ENCODE results near the gene THUMPD1.
A peak's percentile ranks its signal among the peaks of the same experiment; 100 is the strongest.
"Not testable (repeated sequence)": the region's sequence is repeated elsewhere in the genome, so short reads cannot be mapped to it uniquely, and the experiment has no call there.

THUMPD1 gene

GRCh38 chr16:20747030-20747816 lies 5.6 kb upstream of the THUMPD1 start:
- no peak for DNase-seq (ENCODE audit: low read depth in 2 of 2)

GRCh38 chr16:20746461-20746860 lies 4.8 kb upstream of the THUMPD1 start:
- no peak for DNase-seq (ENCODE audit: low read depth in 2 of 2)

DNA sequence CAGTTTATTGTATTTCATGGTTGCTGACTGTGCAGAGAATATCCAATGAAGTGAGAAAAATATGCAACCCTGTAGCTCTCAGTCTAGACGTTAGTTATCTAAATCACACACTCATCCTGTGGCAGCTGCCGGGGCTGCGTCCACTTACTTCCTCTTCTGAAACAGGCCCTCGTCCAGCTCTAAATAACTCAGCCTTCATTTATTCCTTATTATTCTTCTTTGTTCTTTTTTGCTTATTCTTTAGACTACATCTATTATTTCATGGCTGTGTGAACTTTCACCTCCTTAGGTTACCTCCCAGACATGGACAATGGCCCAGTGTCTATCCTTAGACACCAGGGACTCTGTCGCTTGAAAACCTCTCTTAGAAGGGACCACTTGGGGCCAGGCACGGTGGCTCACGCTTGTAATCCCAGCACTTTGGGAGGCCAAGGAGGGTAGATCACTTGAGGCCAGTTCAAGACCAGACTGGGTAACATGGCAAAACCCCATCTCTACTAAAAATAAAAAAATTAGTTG lies 3.4 kb upstream of the THUMPD1 start:
- no peak for DNase-seq (ENCODE audit: low read depth in 2 of 2)

DNA sequence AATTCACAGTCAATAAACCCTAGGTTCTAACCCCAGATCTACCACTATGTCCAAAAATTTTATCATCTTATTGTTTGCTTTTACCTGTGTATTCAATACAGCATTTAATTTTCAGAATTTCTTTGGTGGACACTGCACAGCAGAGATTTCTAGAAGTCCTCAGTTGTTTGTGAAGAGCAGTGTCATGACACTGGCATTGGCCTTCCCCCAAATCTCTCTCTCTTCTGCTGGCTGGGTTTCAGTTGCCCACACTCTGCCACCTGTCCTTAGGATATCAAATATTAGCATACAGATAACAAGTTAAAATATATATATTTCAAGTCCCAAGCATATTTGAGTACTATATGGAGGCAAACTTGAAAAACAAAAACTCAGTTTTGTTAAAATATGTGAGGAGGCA lies 2.0 kb upstream of the THUMPD1 start:
- no peak for DNase-seq (ENCODE audit: low read depth in 2 of 2)

DNA sequence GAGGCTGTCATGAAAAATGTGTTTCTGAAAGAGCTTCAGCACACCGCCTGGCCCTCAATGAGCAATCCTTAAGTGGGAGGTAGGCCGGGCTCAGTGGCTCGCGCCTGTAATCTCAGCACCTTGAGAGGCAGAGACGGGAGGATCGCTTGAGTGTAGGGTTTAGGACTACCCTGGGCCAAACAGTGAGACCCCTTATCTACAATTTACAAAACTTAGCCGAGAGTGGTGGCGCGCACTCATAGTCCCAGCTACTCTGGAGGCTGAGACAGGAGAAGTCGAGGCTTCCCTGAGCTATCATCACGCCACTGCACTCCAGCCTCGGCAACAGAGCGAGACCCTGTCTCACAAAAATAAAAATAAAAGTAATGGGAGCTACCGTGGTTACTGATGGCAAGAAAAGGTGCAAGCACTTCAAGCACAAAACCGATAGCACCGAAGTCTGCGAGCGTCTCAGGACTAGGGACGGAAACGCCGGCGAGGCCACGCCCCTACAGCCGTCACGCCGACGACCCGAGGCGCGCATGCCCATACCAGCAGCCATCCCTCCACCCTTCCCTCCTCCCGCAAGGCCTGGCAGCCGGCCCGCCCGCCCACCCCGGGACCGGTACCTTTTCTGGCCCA lies 607 bp downstream of the THUMPD1 start:
- DNase-seq (ENCODE audit: low read depth in 2 of 2): peak; percentile 77

DNA sequence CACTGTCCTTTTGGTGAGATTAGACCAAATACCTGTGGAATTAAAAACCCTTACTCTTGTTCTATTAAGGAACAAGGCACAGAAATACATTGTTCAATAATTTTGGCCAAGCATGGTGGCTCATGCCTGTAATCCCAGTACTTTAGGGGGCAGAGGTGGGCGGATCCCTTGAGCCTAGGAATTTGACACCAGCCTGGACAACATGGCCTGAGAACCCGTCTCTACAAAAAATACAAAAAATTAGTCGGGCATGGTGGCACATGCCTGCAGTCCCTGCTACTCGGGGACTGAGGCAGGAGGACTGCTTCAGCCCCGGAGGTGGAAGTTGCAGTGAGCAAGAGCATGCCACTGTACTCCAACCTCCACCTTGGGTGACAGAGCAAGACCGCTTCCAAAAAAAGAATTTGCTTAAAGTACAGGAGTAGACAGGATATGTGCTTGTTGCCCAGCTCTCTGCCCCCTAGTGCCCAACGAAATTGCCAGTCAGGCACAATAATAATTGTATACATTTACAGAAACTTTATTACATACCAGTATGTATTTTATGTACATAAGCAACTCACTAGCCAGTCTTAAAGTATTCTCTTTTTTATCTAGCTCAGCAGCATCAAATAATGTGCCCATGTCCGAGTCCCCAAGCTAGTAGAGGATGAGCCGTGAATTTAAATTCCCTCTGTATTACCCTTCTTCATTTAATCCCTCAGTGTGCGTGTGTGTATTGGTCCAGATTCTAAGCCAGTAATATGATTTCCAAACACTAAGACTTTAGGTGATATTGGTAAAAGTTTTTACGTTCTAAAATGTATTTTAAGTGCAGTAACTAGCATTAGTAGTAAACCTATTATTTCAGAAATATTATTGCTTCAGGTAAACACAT lies 1.4 kb downstream of the THUMPD1 start:
- no peak for DNase-seq (ENCODE audit: low read depth in 2 of 2)

- no peak for DNase-seq (ENCODE audit: low read depth in 2 of 2)
Observed at GRCh38 chr16:20735490-20735889, 6.1 kb downstream of the THUMPD1 start.

GRCh38 chr16:20734782-20735181 lies 6.8 kb downstream of the THUMPD1 start:
- no peak for DNase-seq (ENCODE audit: low read depth in 2 of 2)

DNA sequence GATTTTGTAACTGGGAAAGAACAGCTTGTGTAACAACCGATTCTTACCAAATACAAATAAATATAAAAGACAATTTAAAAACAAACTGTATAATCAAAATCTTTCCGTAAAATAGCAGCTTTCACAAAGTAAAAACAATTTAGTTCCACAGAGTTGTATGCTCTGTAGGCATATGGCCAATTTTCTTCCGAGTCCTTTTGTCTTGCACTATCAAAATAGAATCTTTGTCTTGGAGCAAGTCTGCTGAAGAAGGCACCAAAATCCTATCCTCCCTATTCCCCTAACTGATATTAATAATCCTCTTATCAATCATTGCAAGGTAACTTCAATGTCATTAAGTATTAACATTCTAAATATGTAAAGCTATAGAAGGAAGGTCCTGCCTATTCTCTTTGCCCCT lies 7.6 kb downstream of the THUMPD1 start:
- DNase-seq (ENCODE audit: low read depth in 2 of 2): no peak

DNA sequence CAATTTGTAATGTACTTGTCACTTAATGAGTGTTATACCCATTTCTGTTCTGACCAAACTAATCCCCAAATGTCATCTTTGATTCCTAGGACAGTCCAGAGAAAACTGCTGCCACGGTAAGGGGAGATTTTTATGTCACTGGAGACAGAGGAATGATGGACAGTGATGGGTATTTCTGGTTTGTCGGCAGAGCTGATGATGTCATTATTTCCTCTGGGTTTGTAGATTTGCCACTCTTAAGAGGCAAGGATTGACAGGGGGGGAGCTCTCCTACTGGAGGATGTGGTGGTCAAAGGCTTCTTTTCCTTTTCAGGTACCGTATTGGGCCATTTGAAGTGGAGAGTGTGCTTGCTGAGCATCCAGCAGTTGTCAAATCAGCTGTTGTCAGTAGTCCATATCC lies 12.5 kb downstream of the THUMPD1 start:
- no peak for DNase-seq (ENCODE audit: low read depth in 2 of 2)

DNA sequence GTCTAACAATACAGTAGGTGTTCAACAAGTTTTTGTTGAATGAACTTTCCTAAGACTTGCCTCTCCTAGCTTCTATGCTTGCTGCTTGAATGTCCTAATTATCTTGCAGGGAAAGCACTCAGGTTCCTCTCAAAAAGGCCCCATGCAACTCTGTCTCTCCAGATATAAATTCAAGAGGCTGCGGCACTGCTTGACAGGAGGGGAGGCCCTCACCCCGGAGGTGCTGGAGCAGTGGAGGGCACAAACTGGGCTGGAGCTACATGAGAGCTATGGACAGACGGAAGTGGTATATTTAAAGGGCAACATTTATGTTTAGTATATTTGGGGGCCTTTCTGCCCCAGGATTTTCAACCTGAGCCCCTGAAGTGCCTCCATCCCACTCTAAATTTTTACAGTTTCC lies 14.4 kb downstream of the THUMPD1 start:
- no peak for DNase-seq (ENCODE audit: low read depth in 2 of 2)

GRCh38 chr16:20726661-20727060 lies 15.0 kb downstream of the THUMPD1 start:
- DNase-seq (ENCODE audit: low read depth in 2 of 2): no peak

DNA sequence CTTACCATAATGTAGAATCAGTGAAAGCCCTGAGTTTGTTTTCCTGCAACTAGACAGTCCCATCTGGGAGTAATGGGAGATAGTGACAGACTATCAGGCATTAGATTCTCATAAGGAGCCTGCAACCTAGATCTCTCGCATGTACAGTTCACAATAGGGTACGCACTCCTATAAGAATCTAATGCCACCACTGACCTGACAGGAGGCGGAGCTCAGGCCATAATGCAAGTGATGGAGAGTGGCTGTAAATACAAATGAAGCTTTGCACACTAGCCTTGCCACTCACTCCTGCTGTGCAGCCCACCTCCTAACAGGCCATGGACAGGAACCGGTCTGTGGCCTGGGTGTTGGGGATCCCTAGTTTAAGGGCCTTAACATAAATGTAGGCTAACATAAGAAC lies 21.4 kb downstream of the THUMPD1 start:
- DNase-seq (ENCODE audit: low read depth in 2 of 2): no peak

- DNase-seq (ENCODE audit: low read depth in 2 of 2): not testable (repeated sequence)
Observed at GRCh38 chr16:20717718-20718117, 23.9 kb downstream of the THUMPD1 start.

- DNase-seq (ENCODE audit: low read depth in 2 of 2): no peak
Observed at GRCh38 chr16:20711277-20711911, 30.2 kb downstream of the THUMPD1 start.

DNA sequence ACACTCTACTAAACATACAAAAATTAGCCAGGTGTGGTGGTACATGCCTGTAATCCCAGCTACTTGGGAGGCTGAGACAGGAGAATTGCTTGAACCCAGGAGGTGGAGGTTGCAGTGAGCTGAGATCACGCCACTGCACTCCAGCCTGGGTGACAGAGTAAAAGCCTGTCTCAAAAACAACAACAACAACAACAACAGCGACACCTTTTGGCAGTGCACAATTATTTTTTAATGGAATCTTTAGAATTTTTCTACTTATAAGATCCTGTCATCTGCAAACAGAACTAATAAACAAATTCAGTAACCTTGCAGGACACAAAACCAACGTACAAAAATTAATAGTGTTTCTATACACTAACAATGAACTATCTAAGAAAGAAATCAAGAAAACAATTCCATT lies 33.5 kb downstream of the THUMPD1 start:
- DNase-seq (ENCODE audit: low read depth in 2 of 2): not testable (repeated sequence)

- no peak for DNase-seq (ENCODE audit: low read depth in 2 of 2)
Observed at GRCh38 chr16:20707461-20707860, 34.2 kb downstream of the THUMPD1 start.

DNA sequence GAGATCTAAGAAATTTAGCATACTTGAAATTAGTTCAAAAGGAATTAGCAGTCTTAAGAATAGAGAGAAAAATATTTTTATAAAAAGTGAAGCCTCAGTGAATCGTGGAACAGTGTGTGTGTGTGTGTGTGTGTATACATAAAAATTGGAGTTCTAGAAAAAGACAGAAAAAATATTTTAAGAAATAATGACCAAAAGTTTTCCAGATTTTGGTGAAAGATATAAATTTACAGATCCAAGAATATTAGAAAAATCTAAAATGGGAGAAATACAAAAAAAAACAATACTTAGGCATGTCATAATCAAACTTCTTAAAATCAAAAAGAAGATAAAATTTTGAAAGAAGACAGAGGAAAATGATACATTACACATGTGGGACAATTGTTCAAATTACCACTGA lies 35.6 kb downstream of the THUMPD1 start:
- DNase-seq (ENCODE audit: low read depth in 2 of 2): not testable (repeated sequence)

DNA sequence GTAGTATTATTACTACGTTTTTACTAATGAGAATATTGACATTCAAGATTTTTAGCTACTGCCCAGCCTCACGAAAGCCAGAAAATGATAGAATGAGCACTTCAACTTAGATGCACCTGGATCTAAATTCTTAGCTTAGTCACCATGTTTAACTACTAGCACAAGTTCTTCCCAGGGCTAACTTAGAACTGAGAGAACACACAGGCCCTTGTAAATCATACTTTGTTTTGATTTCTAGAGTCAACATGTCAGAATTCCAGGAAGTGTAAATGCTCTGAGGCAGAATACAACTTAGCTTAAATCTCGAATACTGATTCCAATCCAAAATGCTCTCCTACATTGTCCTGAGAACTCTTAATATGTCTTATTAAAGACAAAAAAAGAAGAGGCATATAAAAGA lies 37.3 kb downstream of the THUMPD1 start:
- no peak for DNase-seq (ENCODE audit: low read depth in 2 of 2)

GRCh38 chr16:20701692-20702091 lies 39.9 kb downstream of the THUMPD1 start:
- DNase-seq (ENCODE audit: low read depth in 2 of 2): not testable (repeated sequence)

DNA sequence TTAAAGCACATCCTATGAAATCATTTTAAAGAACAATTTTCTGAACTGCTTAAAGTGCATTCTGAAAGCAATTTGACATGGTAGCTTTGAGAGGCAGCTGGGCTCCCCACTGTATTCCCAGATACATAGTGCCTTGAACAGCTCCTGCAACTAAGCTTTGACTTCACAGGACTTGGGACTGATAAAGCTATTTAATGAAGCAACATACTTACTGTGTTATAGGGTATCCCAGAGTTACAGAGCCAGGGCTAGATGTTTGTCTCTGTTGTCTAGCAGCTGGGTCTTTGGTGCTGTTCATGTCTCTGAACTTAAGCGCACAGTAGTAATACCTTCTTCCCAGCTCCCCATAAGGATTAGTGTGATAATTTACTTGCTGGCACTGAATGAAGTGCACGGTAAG lies 45.0 kb downstream of the THUMPD1 start:
- no peak for DNase-seq (ENCODE audit: low read depth in 2 of 2)

DNA sequence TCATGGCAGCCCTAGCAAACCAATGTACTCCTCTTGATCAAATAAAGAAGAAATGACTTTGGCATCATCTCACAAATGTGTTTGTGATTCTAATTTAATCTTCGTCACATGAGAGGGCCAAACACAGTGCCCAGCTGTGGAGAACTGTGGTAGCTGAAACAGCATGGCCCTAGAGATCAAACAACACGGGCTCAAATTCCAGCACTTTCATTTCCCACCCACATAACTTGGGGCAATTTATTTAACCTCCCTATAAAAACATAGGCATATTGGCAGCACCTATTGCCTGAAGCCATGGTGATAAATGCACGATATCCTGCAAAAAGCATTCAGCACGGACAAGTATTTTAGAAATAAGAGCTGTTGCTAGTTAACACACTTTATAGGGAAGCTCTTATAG lies 46.6 kb downstream of the THUMPD1 start:
- DNase-seq (ENCODE audit: low read depth in 2 of 2): no peak
